Heart left ventricle (tissue), 16 donors: ENCODE data around the gene TFB2M. TPM values are rescaled to one million over a fixed set of nuclear protein-coding genes. Genes with fewer than 3 reads are reported as not detected.

Source experiments
- ATAC-seq, 4 donors: fragments of 200-7000 bp; cut with Tn5 transposase; one replicate each; pipeline ENCODE4 v1.9.1; 2020 to 2022; ENCODE audit warnings: moderate library complexity in 4 of 4, mild to moderate bottlenecking in 3 of 4, moderate number of reproducible peaks in 1 of 4
- DNase-seq, 5 donors: peaks; one replicate each; pipeline ENCODE4 v3.0.0-alpha.2; 2020
- H3K27ac ChIP-seq, 12 donors: fragments of 200-600 bp; sonication (generic) in 4 of 12; one replicate each; pipeline versions ENCODE4 v1.5.0 to v1.8.0; 2016 to 2022; ENCODE audit warnings: mild to moderate bottlenecking in 2 of 12
- H3K27me3 ChIP-seq, 9 donors: fragments of 200-600 bp; sonication (generic) in 2 of 9; one replicate each; pipeline versions ENCODE4 v1.5.1 to v1.8.0; 2016 to 2022; ENCODE audit warnings: mild to moderate bottlenecking in 3 of 9
- H3K36me3 ChIP-seq, 9 donors: fragments of 200-600 bp; sonication (generic) in 2 of 9; one replicate each; pipeline versions ENCODE4 v1.5.0 to v1.8.0; 2018 to 2022; ENCODE audit warnings: mild to moderate bottlenecking in 2 of 9
- H3K4me1 ChIP-seq, 12 donors: fragments of 200-600 bp; sonication (generic) in 4 of 12; one replicate each; pipeline versions ENCODE4 v1.5.0 to v1.8.0; 2016 to 2022; ENCODE audit warnings: mild to moderate bottlenecking in 3 of 12
- H3K4me3 ChIP-seq, 12 donors: fragments of 200-600 bp; sonication (generic) in 4 of 12; one replicate each; pipeline versions ENCODE4 v1.5.0 to v1.8.0; 2017 to 2022; ENCODE audit warnings: mild to moderate bottlenecking in 9 of 12, moderate library complexity in 4 of 12
- H3K9me3 ChIP-seq, 12 donors: fragments of 200-600 bp; sonication (generic) in 4 of 12; one replicate each; pipeline versions ENCODE4 v1.5.0 to v1.8.0; 2016 to 2022; ENCODE audit warnings: mild to moderate bottlenecking in 1 of 12
- POLR2A ChIP-seq, 2 donors: fragments of 450-650 bp; IDR thresholded peaks; one replicate each; pipeline ENCODE4 v1.6.1; 2017; ENCODE audit warnings: antibody characterized with exemption in 2 of 2, mild to moderate bottlenecking in 2 of 2, moderate library complexity in 2 of 2
- WGBS, 4 donors: extraction: QIAGEN DNeasy Blood & Tissue Kit in 2 of 4; methylation state at CpG; one replicate each; pipeline versions ENCODE4 v1.1.5 to v1.1.7; 2013 to 2018; 5-methylcytosine and 5-hydroxymethylcytosine counted together
- intact Hi-C, 10 donors: fragments of 100-400 bp; cut with DNase I; formaldehyde crosslinking; loops; one replicate each; pipeline versions ENCODE4 v1.11.1 to v1.14.2; 2022
- polyA plus RNA-seq, 2 donors: library from polyadenylated mRNA; stranded (reverse); fragments of 200-250 nt; gene quantifications; one replicate each; pipeline ENCODE4 v1.2.3, GENCODE V29; 2013
- total RNA-seq, 9 donors: library from RNA; depleted of rRNA in 2 of 9; stranded (reverse); fragments of >200 nt in 2 of 9; fragmentation: NEBNext Ultra II Directional in 3 of 9; extraction: Animal tissue kit (Norgen Biotek cat#: 25700) in 3 of 9; gene quantifications; one replicate each; pipeline versions ENCODE4 v1.1.0 to v1.2.4, GENCODE V29; 2016 to 2023
- TF ChIP-seq, protein P1 (sequence below), 12 donors: fragments of 200-600 bp; sonication (generic) in 4 of 12; IDR thresholded peaks; one replicate each; pipeline versions ENCODE4 v1.5.0 to v1.8.0; 2018 to 2022; ENCODE audit warnings: antibody characterized with exemption in 12 of 12, mild to moderate bottlenecking in 5 of 12
- donor health status: ischemic (EF 13 %, LVEDD 7.1; RV severe dilation, severe dysfunction).
- donor health status: healthy with polysubstance abuse.
- donor health status: DM: no; HTN: yes; CAD: no.
- donor health status: DM: no; HTN: no; CAD: no.
- donor health status: ischemic (EF 25% LVEDD 6.9; RV normal size, moderate dysfunction).
- donor health status: ischemic (EF 25% LVEDD 5.7; RV mildly dilated, moderate dysfunction).
- donor health status: healthy.
- donor health status: DM: yes; HTN: yes; CAD: no.
- donor health status: ischemic (EF 35%, LVEDD 5.7; RV mildly dilated, moderate dysfunction).
- donor health status: nonischemic (EF 11% LVEDD 7.7; RV severe dilation, severe dysfunction).
- donor health status: DM: yes; HTN: yes; CAD: no.
- donor health status: PGD.
- donor health status: ischemic (EF 29% LVEDD 5.4; RV normal size, mild dysfunction).
- donor health status: nonischemic (EF 23%, LVEDD 6.1; RV moderate dilation, normal function).

The TFB2M gene
- total and polyA plus RNA-seq, 11 donors: 4.2 to 18.6 (median 12.8) TPM

DNA sequence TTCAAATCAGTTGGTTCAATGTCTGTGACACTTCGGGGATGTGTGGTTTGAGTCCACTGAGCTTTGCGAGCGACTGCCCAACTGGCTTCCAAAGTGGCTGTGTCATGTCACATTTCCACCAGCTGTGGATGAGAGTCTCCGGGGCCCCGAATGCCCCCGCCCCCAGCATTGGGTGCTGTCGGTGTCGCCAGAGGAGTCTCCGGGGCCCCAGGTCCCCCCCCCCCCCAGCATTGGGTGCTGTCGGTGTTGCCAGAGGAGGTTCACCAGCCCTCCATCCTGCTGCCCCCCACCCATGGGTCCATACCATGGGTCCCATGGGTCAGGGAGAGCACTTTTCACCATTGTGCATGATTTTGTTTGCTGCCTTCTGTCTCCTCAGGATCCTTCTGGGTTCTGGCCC is 49.9 kb downstream of the TFB2M start:
- TF ChIP-seq, protein P1, sequence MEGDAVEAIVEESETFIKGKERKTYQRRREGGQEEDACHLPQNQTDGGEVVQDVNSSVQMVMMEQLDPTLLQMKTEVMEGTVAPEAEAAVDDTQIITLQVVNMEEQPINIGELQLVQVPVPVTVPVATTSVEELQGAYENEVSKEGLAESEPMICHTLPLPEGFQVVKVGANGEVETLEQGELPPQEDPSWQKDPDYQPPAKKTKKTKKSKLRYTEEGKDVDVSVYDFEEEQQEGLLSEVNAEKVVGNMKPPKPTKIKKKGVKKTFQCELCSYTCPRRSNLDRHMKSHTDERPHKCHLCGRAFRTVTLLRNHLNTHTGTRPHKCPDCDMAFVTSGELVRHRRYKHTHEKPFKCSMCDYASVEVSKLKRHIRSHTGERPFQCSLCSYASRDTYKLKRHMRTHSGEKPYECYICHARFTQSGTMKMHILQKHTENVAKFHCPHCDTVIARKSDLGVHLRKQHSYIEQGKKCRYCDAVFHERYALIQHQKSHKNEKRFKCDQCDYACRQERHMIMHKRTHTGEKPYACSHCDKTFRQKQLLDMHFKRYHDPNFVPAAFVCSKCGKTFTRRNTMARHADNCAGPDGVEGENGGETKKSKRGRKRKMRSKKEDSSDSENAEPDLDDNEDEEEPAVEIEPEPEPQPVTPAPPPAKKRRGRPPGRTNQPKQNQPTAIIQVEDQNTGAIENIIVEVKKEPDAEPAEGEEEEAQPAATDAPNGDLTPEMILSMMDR (IDR thresholded peaks at IDR 0.05): no peak
- TF ChIP-seq POLR2A (IDR thresholded peaks at IDR 0.05): no peak
- Histone ChIP-seq H3K4me1 (no peaks in the 10 kb centered on the region), H3K9me3 (peaks cover 0 to 41% (median 28%) of the 10 kb centered on the region in 12 donors), H3K27me3 (no peaks in the 10 kb centered on the region), H3K4me3 (no peak overlapping the region), H3K36me3 (no peaks in the 10 kb centered on the region), H3K27ac (no peak overlapping the region)
- intact Hi-C loops: no loop called here
- WGBS, 4 donors: 85 to 95% (median 95%) methylated on average over 5 to 10 of the region's 10 CpGs
- no peak for DNase-seq
- ATAC-seq: no peak

DNA sequence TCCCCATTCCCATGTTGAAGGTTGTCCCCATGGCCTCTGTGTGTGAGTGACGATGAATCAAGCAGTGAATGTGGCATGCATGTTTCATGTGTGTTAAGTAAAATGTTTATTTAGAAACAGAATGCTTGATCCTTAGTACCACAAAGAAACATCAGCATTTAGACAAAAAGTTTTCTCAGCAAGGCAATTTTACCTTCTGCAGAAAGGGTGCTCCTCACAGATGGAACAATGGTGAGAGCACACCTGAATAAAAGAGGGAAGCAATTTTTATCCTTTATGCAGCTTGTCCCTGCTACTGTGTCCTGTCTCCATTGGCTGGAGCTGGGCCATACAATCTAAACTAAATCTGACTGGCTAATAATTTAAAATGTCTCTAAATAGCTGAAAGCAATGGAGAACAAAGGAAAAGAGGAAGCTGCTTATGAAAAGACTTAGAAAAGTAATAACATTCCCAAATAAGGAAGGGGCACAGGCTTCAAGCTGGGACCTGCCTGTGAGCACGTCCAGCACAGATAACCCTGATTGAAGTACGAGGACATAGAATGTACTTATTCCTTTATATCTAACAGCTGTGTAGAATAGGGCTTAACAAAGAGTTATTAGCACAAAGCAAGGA is 50.6 kb downstream of the TFB2M start:
- Histone ChIP-seq H3K9me3 (peaks cover 0 to 41% (median 28%) of the 10 kb centered on the region in 12 donors), H3K36me3 (no peaks in the 10 kb centered on the region), H3K4me3 (no peak overlapping the region), H3K27me3 (no peaks in the 10 kb centered on the region), H3K4me1 (no peaks in the 10 kb centered on the region), H3K27ac (no peak overlapping the region)
- ATAC-seq: no peak
- intact Hi-C loops: no loop called here
- DNase-seq: no peak
- TF ChIP-seq, protein P1 (IDR thresholded peaks at IDR 0.05): no peak
- no peak for TF ChIP-seq POLR2A (IDR thresholded peaks at IDR 0.05)
- WGBS, 4 donors: 71 to 78% (median 77%) methylated on average over 3 of the region's 3 CpGs

DNA sequence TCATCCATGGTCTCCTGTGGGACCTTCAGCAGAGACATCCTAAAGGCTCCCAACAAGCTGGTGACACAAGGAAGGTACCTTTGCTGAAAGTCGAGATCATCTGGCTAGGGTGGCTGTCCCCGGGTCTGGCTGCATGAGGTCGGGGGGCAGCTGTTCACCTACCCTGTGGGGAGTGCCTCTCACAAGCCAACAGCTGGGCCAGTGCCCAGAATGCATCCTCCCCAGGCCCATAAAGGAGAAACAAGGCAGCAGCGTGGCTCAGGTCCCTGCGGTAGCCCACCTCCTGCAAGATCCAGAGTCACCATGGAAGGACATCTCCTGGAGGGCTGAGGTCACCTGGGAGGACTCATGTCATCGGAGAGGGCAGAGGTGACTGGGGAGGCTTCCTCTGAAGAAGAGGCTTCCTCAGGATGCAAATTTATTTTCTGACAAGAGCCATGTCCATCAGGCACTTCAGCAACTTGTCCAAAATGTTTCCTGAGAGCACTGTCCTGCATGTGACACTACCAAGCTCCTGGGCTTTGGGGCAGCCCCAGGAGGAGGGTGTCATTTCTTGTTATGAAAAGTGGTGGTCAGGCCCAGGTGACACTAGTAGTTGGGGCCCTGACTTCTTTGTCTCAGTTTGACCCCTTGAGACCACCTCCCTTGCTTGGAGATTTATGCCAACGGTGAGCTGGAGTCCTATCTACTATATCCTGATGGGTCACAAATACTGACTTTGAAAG is 52.3 kb downstream of the TFB2M start:
- H3K4me3 ChIP-seq: no peak overlapping the region
- intact Hi-C loops: no loop called here

DNA sequence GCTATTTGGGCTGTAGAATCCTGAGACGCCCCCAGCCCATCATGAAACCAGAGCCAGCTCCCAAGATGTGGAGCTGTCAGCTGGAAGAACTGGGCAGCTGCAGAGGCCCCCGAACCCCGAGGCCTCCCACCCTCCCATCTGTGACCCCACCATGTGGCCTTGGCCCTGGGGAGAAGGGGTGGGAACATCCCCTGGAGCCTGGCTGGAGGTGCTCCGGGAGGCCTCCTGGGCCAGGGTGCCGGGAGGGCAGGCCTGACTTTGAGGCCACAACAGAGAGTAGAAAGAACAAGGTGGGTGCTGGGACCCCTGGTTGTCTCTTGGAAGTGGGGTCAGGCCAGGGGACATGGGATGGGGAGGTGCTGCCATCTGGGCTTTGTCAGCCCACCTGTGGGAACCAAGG is 53.0 kb downstream of the TFB2M start:
- ATAC-seq (no peak), DNase-seq (no peak)
- WGBS, 4 donors: 92 to 95% (median 94%) methylated on average over 4 to 5 of the region's 5 CpGs
- intact Hi-C loops: no loop called here
- Histone ChIP-seq H3K9me3 (peaks cover 0 to 41% (median 28%) of the 10 kb centered on the region in 12 donors), H3K27me3 (no peaks in the 10 kb centered on the region), H3K27ac (no peak overlapping the region), H3K36me3 (no peaks in the 10 kb centered on the region), H3K4me1 (no peaks in the 10 kb centered on the region), H3K4me3 (no peak overlapping the region)
- TF ChIP-seq POLR2A (IDR thresholded peaks at IDR 0.05): no peak
- TF ChIP-seq, protein P1 (IDR thresholded peaks at IDR 0.05): no peak

More for the DNA sequence above, 52.3 kb downstream of the TFB2M start:
- Histone ChIP-seq H3K9me3 (peaks cover 0 to 41% (median 28%) of the 10 kb centered on the region in 12 donors), H3K36me3 (no peaks in the 10 kb centered on the region), H3K27me3 (no peaks in the 10 kb centered on the region), H3K4me1 (no peaks in the 10 kb centered on the region), H3K27ac (no peak overlapping the region)
- DNase-seq: no peak
- TF ChIP-seq POLR2A (IDR thresholded peaks at IDR 0.05): no peak
- TF ChIP-seq, protein P1 (IDR thresholded peaks at IDR 0.05): no peak
- no peak for ATAC-seq
- WGBS, 4 donors: 73 to 93% (median 91%) methylated on average over 5 to 7 of the region's 7 CpGs
